Panc1 (cell line): ENCODE results near the gene GAMT.

Experiments
- POLR2AphosphoS5 ChIP-seq: IDR thresholded peaks from 2 replicates; pipeline ENCODE4 v1.6.1; 2012; ENCODE audit warnings: mild to moderate bottlenecking, low read depth, low read length, moderate library complexity
- TCF7L2 ChIP-seq: IDR thresholded peaks from 2 replicates; pipeline ENCODE4 v1.6.1; 2011; ENCODE audit warnings: mild to moderate bottlenecking, low read depth, low read length, inconsistent platforms
- TF ChIP-seq, protein P1 (sequence below): fragments of 450-650 bp; IDR thresholded peaks from 2 replicates; pipeline ENCODE4 v1.5.1; 2017; ENCODE audit warnings: mild to moderate bottlenecking

DNA sequence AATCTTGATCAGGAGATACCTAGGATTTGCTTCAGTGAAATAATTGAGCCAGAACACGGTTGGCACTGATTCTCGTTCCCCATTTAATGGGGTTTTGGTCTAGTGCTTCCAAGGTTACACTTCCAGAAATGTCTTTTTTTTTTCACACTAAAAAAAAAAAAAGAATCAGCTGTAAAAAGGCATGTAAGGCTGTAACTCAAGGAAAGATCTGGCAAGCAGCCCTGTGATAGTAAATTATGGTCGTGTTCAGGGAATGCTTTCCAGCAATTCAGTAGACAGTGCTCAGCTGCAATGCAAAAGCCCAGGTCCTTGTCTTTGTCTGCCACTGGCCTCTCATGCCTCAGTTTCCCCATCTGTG is 44.9 kb downstream of the GAMT start:
- TF ChIP-seq, protein P1, sequence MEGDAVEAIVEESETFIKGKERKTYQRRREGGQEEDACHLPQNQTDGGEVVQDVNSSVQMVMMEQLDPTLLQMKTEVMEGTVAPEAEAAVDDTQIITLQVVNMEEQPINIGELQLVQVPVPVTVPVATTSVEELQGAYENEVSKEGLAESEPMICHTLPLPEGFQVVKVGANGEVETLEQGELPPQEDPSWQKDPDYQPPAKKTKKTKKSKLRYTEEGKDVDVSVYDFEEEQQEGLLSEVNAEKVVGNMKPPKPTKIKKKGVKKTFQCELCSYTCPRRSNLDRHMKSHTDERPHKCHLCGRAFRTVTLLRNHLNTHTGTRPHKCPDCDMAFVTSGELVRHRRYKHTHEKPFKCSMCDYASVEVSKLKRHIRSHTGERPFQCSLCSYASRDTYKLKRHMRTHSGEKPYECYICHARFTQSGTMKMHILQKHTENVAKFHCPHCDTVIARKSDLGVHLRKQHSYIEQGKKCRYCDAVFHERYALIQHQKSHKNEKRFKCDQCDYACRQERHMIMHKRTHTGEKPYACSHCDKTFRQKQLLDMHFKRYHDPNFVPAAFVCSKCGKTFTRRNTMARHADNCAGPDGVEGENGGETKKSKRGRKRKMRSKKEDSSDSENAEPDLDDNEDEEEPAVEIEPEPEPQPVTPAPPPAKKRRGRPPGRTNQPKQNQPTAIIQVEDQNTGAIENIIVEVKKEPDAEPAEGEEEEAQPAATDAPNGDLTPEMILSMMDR: no peak
- TF ChIP-seq POLR2AphosphoS5 (no peak), TCF7L2 (no peak)
